Suppressor macrophage treated with lipopolysaccharide for 4 hours (primary cell): ENCODE measurements around the gene EFCAB11.

Experiments
- DNase-seq: peaks from one replicate; pipeline ENCODE4 v3.0.0-alpha.2; 2020

The EFCAB11 gene

DNA sequence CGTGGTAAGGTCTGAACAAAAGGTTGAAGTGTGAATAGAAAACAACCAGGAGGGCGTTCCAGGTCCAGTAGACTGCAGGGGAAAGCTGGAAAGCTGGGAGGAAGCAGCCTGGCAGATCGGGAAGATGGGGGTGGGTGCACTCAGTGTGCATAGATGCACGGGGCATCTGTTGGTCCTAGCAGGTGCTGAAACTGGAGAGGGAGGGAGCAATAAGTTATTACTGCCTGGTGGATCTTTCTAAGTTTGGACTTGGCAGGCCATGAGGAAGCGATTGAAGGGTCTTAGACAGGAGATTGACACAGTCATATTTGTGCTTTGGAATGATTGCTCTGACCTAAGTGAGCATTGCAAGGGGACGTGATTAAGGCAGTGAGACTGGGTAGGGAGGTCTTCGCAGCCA lies 194.4 kb downstream of the EFCAB11 start:
- no peak for DNase-seq

DNA sequence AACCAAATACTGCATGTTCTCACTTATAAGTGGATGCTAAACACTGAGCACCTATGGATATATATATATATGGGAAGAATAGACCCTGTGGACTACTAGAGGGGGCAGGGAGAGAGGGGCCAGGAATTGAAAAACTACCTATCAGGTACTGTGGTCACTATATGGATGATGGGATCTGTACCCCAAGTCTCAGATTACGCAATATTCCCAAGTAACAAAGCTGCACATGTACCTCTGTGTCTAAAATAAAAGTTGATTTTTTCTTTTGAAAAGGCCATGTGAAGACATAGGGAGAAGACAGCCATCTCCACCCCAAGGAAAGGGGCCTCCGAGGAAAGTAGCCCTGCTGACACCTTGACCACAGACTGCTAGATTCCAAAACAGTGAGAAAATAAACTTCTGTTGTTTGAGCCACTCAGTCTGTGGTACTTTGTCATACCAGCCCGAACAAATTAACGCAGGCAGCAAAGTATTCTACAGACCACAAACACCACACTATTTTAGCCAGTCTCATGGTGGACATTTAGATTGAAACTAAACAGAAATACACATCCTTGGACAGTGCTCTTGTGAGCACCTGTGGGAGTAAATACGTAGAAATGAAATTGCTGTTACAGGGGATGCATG lies 197.1 kb downstream of the EFCAB11 start:
- DNase-seq, result no peak

DNA sequence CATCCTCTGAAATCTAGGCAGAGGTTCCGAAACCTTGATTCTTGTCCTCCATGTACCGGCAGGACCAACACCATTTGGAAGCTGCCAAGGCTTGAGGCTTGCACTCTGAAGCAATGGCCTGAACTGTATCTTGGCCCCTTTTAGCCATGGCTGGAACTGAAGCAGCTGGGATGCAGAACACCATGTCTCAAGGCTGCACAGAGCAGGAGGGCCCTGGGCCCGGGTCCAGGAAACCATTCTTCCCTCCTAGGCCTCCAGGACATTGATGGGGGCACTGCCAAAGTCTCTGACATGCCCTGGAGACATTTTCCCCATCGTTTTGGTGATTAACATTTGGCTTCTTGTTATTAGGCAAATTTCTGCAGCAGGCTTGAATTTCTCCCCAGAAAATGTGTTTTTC lies 198.7 kb downstream of the EFCAB11 start:
- no peak for DNase-seq

DNA sequence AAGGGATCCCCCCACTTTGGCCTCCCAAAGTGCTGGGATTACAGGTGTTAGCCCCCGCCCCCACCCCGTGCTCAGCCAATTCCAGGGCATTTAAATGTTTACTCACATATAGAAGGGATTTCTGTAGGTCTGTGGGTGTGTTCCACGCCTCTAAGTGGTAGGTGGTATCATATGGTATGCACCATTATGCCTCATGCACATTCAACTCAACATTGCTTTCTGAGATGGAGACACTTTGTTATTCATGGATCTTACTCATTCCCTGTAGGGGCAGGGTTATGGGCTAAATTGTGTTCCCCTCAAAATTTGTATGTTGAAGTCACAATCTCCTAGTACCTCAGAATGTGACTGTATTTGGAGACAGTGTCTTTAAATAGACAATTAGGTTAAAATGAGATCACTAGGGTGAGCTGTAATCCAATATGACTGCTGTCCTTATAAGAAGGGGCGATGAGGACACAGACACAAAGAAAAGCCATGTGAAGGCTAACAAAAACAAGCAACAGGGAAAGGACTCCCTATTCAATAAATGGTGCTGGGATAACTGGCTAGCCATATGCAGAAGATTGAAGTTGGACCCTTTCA lies 200.6 kb downstream of the EFCAB11 start:
- DNase-seq, result no peak

DNA sequence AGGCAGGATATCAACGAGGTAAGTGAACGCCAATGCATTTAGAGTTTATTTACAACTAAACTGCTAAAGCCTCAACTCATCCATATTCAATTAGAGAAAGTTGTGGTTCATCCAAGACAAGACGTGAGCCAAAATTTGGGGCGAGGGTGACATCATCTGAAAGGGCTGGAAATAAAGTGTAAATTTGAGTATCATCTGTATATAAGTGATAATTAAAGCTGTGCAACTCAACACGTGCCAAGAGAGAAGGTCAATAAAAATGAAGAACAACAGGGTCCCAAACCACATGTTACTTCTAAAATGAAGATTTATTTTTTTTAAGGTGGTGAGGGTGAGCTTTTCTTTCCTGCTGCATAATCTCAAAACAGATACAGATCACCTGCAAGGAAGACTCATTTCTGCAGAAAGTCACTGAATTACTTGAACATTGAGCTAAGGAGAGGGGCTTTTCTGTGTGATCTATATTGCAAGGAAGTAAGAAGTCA lies 203.6 kb downstream of the EFCAB11 start:
- no peak for DNase-seq

DNA sequence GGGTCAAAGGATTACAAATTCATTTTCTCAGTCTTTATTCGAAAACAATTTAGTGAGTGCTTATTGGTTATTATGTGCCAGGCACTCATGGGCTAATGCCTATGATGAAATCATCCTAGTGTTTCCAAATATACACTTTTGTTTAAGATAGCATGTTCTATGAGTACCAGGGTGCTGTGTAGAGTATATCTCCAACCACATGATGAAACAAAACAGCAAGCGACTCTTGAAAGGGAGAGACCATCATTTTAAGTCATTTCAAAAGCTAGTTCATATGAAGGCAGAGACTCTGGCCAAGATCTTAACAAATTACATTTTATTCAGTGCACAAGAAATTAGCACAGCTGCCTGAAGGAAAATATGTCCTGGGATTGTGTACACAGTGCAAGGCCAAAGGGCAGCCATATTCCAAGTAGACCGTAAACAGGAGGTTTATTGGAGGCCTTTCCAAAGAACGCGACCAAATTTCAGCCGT lies 204.2 kb downstream of the EFCAB11 start:
- no peak for DNase-seq

DNA sequence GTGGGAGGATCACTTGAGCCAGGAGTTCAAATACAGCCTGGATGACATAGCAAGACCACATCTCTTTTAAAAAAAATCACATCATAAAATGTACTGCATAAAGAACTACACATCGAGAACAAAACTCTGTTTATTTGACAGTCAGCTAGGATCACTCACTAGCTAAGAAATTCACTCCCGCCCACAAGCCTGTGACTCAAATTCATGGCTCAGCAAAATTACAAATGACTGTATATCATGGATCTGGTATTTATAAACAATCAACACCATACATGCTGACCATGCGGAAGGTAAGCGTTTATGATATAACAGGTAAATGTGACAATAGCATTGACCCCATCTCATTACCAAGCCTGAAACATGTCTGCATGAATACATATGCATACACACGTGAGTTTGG lies 206.5 kb downstream of the EFCAB11 start:
- peak; percentile 45 for DNase-seq

DNA sequence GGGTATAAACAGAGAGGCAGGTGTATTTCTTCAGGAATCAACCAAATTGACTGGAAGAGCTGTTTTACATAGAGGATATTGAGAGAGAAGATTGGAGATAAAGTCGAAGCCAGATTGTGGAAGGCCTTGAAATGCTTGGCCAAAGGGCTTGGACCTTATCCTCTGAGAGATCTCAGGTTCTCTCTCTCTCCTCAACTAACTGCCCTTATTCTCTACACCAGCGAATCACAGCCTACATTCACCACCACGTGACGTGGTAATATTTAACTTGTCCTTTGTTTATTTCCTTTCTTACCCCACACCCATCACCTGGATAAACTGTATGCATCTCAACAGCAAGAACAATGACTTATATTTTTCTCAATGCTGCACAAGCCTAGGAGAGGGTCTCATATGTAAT lies 207.4 kb downstream of the EFCAB11 start:
- no peak for DNase-seq

DNA sequence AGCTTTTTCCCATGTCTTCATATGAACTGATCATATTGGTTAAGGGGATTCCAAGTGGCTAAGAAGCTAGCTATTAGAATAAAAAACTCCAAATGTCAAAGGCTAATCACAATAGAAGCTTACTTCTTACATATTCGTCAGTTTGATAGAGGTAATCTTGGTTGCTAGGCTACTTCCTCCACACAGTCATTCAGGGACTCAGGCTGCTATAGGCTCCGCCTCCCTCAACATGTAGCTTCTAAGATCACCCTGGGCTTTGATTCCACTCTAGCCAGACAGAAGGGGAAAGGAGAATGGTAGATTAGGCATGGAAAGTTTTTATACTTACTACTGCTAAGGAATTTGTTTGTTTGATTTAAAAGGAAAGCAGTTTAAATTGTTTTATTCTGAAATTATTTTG lies 207.9 kb downstream of the EFCAB11 start:
- no peak for DNase-seq

DNA sequence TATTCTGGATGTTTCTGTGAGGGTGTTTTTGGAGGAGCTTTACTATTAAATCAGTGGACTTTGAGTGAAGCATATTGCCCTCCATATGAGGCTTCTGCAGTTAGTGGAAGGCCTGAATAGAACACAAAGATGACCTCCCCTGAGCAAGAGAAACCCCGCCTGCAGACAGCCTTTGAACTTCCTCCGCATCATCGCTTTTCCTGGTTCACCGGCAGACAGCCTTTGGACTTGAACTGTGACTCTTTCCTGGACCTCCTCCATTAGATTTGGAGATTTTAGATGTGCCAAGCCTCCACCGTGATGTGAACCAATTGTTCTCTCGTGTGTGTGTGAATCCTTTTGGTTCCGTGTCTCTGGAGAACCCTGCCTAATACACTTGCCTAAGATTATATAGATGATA lies 208.4 kb downstream of the EFCAB11 start:
- DNase-seq, result no peak
